ENCODE results near the gene CLDN6.

The CLDN6 gene

DNA sequence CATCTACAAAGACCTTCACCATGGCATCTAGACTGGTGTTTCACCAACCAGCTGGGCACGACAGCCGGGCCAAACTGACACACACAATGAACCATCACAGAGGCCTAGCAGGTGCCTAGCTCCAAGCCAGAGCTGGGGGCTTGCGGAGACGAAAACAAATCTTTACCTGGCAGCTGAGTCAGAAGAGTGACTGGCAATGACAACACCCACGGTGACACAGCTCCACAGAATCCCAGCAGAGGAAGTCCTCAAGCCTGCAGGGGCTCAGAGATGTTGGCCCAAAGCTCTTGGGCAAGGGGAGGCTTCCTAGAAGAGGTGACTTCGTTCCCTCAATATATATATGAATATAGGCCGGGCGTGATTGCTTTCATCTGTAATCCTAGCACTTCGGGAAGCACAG lies 33.5 kb upstream of the CLDN6 start:
- DNase-seq (ENCODE audit: low spot score), result no peak

DNA sequence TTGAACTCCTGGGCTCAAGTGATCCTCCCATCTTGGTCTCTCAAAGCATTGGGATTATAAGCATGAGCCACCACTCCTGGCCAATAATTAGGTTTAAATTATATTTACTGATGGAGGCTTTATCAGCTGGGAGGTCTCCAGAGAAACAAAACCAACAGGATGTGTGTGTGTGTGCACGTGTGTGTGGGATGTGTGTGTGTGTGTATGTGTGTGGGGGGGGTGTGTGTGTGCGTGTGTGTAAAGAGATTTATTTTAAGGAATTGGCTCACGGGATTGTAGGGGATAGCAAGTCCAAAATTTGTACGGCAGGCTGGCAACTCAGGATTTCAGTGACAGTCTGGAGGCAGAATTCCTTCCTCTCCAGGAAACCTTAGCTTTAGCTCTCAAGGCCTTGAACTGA lies 33.0 kb upstream of the CLDN6 start:
- DNase-seq (ENCODE audit: low spot score), result no peak

DNA sequence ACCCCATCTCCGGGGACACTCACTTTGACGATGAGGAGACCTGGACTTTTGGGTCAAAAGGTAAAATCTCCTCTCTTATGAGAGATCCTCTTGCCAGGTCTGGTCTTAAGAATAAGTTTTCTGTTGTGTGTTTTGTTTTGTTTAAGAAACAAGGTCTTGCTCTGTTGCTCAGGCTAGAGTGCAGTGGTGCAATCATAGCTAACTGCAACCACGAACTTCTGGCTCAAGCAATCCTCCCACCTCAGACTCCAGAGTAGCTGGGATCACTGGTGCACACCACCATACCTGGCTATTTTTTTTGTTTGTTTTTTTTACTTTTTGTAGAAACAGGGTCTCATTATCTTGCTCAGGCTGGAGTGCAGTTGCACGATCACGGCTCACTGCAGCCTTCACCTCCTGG lies 32.5 kb upstream of the CLDN6 start:
- DNase-seq (ENCODE audit: low spot score), result no peak

DNA sequence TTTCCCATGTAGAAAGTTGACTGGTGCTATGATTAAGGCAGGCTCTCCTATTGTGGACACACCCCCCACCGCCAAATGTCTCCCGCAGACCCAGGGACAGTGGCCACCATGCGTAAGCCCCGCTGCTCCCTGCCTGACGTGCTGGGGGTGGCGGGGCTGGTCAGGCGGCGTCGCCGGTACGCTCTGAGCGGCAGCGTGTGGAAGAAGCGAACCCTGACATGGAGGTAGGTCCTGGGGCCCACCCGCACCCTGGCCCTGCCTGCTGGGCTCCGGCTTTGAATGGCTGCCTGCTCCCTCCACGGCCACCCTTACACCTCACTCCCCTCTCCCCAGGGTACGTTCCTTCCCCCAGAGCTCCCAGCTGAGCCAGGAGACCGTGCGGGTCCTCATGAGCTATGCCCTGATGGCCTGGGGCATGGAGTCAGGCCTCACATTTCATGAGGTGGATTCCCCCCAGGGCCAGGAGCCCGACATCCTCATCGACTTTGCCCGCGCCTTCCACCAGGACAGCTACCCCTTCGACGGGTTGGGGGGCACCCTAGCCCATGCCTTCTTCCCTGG lies 32.0 kb upstream of the CLDN6 start:
- no peak for DNase-seq (ENCODE audit: low spot score)

DNA sequence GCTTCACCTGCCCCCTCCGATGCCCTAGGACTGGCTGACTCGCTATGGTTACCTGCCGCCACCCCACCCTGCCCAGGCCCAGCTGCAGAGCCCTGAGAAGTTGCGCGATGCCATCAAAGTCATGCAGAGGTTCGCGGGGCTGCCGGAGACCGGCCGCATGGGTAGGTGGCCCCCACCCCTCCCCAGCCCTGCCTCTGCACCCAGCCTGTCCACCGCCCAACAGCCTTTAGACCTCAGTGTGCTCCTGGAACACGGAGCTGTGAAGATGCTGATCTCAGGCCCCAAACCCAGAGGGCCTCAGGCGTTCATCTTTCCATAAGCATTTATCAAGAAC lies 29.4 kb upstream of the CLDN6 start:
- DNase-seq (ENCODE audit: low spot score), result no peak

DNA sequence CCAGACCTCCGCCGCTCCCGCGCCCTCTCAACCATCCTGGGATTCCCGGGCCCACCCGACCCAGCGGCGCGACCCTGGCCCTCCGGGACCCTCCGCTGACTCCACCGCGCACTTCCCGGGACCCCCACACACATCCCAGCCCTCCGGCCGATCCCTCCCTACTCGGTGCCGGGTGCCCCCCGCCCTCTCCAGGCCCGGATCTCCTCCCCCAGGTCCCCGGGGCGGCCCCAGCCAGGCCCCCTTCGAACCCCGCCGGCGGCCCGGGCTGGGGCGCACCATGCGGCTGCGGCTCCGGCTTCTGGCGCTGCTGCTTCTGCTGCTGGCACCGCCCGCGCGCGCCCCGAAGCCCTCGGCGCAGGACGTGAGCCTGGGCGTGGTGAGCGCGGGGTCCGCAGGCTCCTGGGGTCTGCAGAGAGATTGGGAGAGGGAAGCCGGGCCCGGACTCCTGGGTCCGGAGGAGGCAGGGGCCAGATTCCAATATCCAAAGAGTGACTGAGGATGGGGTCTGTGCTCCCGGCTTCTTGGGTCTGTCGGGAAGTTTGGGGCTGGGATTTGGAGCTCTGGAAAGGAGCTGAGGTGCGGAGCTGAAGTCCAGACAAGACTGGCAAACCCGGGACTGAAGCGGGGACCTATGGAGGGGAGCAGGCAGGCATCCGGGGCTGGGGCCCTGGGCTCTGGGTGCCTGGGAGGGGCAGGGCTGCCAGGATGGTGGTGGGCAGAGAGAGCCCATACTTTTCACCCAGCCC lies 28.8 kb upstream of the CLDN6 start:
- no peak for DNase-seq (ENCODE audit: low spot score)

DNA sequence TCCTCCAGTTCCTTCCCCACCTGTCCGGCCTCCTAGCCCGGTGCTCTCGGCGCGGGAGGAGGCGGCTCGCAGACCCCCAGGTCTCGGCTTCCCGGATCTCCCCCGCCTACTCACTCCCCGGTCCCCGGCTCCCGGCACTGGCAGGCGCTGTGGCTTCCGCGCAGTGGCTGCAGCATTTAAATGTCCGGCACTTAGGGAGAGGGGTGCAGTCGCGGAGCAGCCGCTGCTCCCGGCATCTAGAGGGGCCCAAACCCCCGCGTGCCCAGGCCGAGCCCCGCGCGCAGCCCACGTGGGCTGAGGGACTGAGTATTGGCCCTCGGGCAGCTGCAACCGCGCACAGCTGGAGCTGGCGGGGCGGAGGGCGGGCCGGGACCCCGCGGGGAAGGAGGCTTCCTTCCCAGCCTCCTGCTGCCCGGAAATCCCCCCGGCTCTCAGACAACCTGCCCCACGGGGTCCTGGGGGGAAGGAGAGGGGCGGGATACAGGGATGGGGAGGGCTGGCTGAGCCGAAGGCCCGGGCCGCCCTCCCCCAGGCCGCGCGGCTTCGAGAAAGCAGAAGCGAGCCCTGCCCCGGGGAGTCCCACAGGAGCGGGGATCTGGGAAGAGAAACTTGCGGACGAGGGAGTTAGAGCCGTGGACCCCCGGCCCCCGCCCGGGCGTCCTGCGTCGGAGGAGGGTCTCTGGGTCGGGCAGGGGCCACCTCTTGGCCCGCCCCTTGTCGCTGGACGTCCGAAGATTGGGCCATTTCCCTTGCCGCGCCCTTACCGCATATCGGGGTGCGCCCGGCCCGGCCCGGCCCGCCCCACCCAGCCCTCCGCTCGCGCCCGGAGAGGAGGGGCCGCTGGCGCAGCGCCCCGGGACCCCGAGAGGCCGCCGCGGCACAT lies 28.0 kb upstream of the CLDN6 start, which contains the start of gene MMP25:
Gene MMP25 (plus strand): TSS at position 804 of the 883 bp plus-strand sequence. CDS start 357 bp downstream, outside the sequence.
- DNase-seq (ENCODE audit: low spot score), result no peak

DNA sequence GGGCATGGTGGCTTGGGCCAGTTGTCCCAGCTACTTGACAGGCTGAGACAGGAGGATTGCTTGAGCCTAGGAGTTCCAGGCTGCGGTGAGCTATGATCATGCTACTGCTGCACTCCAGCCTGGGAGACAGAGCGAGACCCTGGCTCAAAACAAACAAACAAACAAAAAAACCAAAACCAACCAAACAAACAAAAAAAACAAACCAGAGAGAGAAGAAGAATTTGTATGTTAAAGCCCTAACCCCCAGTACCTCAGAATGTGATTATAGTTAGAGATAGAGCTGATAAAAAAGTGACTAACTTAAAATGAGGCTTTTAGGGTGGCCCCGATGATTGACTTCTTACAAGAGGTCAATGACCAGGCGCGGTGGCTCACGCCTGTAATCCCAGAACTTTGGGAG lies 26.7 kb upstream of the CLDN6 start:
- no peak for DNase-seq (ENCODE audit: low spot score)

DNA sequence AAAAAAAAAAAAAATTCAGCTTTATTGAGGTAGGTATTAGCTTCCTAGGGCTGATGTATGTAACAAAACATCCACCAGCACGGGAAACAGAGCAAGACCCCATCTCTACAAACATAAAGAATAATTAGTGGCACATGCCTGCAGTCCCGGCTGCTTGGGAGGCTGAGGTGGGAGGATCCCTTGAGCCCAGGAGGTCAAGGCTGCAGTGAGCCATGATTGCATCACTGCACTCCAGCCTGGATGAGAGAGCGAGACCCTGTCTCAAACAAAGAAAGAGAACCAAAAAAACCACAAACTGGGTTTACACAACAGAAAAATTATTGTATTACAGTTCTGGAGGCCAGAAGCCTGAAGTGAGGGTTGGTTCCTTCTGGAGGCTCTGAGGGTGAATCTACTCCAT lies 24.4 kb upstream of the CLDN6 start:
- DNase-seq (ENCODE audit: low spot score), result no peak

DNA sequence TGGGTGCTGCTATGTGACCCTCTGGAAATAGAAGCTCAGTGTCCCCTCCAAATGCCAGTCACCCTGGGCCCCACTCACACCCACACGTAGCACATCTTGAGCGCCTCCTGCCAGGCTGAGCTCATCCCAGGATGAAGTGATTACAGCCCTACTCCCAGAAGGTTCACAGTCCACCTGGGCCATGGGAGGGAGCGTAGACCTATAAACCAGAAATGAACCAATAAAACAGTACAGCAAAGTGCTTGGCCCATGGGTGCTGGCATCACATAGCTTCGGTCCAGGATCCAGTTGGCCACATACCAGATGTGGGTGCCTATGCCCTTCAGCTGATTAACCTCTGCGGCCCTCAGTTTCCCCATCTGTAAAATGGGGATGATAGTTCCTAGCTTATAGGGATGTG lies 20.9 kb upstream of the CLDN6 start:
- DNase-seq (ENCODE audit: low spot score), result no peak

DNA sequence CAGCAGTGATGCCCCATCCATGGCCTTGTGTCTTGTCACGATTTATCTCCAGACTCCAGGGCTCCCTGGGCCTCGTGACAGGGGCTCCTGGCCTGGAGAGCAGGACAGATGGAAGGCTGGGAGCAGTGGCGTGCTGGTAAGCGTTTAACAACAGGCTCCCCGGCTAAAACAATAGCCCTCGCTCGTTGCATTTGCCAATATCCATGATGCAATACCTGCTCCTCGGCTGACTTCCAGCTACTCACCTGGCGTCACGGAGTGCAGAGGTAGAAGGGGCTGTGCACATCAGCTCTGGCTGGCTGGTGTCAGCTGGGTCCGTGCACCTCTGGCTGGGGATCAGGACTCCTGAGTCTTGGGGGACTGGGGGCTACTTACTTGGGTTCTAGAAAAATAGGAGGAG lies 20.3 kb upstream of the CLDN6 start:
- no peak for DNase-seq (ENCODE audit: low spot score)

DNA sequence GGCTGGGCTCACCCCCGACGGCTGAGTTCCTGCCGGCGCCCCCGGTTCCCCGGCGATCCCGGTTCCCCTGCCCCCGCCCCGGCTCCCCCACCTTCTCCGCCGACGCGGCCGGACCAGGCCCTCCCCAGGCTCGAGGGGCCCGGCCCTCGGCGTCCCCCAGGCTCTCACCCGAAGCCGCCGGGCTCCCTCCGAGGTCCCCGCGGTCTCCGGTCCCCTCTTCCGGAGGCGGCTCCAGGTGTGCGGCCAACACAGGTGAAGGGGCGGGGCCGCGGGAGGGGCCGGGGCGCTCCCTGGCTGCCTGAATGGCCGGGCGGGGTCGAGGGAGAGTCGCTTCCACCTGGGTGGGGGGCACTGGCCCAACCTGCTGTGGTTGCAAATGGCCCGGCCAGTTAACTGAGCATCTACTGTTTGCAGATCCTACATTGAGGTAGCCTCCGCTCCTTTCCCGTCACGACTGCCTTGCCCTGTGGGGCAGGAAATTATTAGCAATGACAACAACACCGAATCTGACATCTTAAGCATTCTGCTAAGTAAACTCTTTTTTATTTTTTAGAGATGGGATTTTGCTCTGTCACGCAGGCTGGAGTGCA lies 18.8 kb upstream of the CLDN6 start, which contains the start of gene BICDL2:
Gene BICDL2 (minus strand): TSS at position 219 of the 590 bp plus-strand sequence. CDS start 1,448 bp downstream, outside the sequence.
- no peak for DNase-seq (ENCODE audit: low spot score)

DNA sequence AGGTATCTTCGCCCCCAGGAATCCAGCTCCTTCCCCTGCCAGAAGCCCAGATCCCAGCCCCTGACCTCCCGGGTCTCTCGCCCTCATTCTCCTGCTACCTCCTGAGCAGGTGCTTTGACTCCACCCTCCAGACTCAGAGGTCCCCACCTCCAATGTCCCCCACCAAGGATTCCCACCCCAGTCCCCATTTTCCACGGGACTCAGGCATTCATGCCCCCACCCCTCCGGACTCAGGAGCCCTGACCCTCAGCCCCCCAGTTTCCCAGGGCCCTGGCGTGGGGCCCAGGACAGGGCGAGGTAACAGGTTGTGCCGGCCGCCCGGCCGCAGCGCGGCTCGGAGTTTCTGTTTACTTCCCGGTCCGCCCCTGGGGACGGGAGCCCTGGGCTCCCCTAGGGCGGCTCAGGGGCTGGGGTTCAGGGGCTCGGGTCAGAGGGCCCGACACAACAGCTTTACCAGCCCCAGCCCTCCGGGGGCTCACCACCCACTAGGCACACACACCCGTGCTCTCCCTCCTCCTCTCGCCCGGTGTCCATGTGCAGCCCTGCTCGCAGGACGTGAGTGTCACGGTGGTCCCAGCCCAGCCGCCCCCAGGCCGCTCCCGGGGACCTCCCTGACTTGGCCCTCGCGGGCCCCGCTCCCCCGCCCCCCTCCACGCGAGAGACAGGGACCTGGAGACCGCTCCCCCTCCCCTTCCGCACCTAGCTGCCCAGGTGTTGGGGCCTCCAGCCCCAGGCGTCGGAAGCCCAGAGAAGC lies 18.2 kb upstream of the CLDN6 start:
- no peak for DNase-seq (ENCODE audit: low spot score)

DNA sequence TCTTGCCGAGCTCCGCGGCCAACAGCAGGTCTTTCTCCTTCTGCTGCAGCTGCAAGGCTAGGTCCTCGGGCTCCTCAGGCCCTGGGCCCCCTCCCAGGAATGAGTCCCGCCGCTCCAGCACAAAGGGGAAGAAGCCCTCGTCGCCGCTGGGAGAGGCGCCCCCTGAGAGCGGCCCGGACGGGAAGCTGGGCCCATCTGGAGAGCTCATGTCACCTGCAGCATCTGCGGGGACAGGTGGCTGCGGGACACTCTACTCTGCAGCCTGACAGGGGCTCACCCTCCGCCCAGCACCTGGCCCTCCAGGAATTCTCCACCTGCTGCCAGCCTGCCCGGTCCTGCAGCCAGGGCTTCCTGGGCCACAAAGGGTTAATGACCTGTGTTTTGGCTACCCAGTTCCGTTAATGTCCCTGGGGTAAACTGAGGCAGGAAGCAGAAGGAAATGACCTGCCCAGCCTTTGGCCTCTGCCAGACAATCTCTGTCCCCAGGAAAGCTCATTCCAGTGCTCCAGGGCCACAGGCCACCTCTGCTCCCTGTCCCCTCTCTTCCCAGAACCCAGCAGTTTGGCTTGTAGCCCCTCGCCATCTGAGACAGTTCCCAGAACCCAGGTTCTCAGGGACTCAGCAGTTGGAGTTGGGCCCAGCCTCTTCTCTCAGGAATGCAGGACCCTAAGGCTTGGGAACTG lies 17.4 kb upstream of the CLDN6 start:
- no peak for DNase-seq (ENCODE audit: low spot score)

DNA sequence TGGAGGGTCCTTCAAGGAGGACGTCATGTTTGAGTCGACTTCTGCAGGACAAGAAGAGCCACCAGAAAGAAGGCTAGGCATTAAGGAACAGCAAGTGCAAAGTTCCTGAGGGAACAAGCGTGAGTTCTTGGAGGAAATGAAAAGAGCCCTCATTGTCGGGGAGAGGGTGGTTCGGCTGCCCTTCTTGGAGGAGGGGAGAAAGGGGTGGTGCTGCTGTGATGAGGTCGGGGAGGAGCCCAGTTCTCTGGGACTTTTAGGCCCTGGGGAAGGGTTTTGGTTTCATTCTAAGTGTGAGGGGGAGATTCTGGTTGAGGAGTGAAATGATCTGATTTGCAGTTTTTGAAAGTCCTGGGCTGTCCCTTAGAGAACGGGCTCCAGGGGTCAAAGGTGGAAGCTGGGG lies 14.6 kb upstream of the CLDN6 start:
- no peak for DNase-seq (ENCODE audit: low spot score)

DNA sequence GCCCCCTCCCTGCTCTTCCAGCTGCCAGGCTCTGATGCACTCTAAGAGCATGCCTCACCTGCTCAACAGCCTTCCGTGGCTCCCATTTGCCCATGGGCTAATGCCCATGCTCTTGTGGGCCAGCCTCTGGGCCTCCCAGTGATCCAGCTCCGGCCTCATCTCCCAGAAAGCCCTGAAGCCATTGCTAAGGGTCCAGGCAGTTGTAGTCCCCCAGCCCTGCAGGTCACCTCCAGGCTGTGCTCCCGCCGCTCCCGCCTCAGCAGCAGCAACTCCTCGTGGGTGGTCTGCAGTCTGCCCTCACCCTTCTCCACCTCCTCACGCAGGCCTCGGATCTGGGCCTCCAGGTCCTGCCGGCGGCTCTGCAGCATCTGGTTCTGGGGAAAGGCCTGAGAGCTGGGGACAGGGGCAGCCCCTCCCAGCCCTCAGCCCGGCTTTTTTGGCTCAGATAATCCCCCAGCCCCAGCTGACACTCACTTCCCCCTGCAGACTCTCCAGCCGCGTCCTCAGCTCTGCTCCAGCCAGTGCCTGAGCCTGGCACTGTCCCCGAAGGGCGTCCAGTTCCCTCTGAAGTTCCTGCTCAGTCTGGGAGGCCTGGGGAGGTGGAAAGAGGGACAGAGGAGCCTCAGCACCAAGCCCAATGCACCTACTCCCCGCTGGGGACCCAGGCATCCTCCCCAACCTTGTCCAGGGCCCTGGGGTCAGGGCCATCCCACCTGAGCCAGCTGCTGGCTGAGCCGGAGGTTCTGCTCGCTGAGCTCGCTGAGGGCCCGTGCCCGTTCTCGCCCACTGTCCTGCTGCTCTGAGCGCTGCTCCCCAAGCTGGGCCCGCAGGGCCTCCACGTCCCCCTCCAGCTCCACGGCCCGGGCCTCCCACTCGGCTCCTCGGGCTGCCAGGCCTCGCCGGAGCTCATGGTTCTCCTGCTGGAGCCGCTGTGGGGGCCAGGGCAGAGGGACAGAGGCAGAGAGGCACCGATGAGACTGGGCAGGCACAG lies 12.5 kb upstream of the CLDN6 start:
- no peak for DNase-seq (ENCODE audit: low spot score)

DNA sequence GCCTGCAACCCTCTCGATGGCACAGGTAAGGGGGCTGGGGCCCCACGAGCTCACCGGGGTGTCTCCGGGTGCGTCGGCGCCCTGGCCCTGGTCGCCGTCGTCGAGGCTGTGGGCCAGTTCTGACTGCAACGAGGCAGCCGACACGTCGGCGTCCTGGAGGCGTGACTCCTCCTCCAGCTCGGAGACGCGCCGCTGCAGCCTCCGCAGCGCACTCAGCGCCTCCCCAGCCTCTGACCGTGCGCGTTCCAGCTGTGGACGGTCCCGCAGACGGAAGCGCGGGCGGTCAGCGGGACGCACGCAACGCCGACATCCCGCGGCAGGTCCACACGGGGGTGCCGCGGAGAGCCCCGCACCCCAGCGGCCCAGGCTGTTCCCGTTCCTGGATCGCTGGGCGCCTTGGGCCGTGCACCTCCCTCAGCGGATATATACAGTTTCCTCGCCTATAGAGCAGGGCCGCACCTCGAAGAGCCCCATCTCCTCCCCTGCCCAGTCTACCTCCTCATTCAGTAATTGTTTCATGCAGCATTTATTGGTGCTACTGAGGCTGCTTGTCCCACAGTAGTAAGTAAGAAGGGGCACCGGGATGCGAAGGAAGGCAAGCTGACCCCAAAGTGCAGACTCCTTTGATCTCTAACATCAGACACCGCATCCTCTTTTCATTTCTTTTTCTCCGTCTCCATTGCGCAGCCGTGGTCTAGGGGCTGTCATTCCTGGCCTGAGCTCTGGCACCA lies 11.7 kb upstream of the CLDN6 start:
- no peak for DNase-seq (ENCODE audit: low spot score)

DNA sequence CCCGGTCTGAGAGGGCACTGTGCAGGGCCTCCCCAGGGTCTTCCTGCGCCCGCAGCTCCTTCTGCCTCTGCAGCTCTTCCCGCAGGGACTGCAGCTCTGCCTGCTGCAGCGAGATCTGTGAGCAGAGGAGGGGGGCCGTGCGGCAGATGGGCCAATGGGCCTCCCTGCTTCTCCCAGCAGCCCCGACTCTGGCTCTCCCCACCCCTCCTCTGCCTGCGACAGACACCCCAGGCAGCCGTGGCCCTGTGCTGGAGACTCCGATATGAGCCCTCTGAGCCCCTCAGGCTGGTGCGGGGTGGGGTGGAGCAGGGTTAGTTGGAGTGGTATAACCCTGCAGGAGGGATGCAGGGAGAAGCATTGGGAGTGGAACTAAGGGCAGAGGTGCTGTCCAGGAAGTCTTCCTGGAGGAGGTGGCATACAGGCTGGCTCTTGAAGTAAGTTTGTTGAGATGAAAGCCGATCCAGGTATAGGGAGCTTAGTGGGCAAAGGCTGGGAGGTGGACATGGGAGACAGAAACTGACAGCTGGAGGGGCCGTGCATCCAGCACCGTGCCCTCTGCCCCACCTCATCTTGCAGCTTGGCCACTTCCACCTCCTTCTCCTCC lies 10.8 kb upstream of the CLDN6 start:
- no peak for DNase-seq (ENCODE audit: low spot score)

All from hematopoietic multipotent progenitor cell treated with erythropoietin and hydrocortisone succinate and interleukin-3 and kit ligand, for 17 days (in vitro differentiated cells).